Measurements from ENCODE around the gene RPS8.

- no peak for TF ChIP-seq CTCF (IDR thresholded peaks at IDR 0.05)
- no peak for TF ChIP-seq EZH2 (IDR thresholded peaks at IDR 0.05)
Measured at GRCh38 chr1:44785029-44785380, 9.7 kb downstream of the RPS8 start.
